Esophagus muscularis mucosa (tissue), 4 donors: ENCODE results near the gene JARID2. TPM values are rescaled to one million over a fixed set of nuclear protein-coding genes. Genes with fewer than 3 reads are reported as not detected.

Experiments used
- DNase-seq: peaks from one replicate; pipeline ENCODE4 v3.0.0-alpha.2; 2017; ENCODE audit errors: extremely low spot score
- H3K27ac ChIP-seq, 4 donors: fragments of 200-600 bp; sonication (generic); replicated peaks in 1 of 4; 1 replicate in 3 of 4; 2 replicates in 1 of 4; pipeline ENCODE4 v1.5.1; 2016 to 2019; ENCODE audit warnings: mild to moderate bottlenecking in 1 of 4
- H3K27me3 ChIP-seq, 4 donors: fragments of 200-600 bp; sonication (generic); one replicate each; pipeline versions ENCODE4 v1.5.1 to v1.6.0; 2016 to 2019
- H3K36me3 ChIP-seq, 4 donors: fragments of 200-600 bp; sonication (generic); one replicate each; pipeline ENCODE4 v1.5.1; 2016 to 2019
- H3K4me1 ChIP-seq, 4 donors: fragments of 200-600 bp; sonication (generic); one replicate each; pipeline ENCODE4 v1.5.1; 2016 to 2019
- H3K4me3 ChIP-seq, 4 donors: fragments of 200-600 bp; sonication (generic); 1 replicate in 2 of 4; 2 replicates in 2 of 4; pipeline ENCODE4 v1.5.1; 2016 to 2019; ENCODE audit warnings: mild to moderate bottlenecking in 4 of 4, moderate library complexity in 1 of 4
- H3K9me3 ChIP-seq, 4 donors: fragments of 200-600 bp; sonication (generic); 1 replicate in 3 of 4; 2 replicates in 1 of 4; pipeline ENCODE4 v1.5.1; 2016 to 2019
- EP300 ChIP-seq: sonication (generic); formaldehyde crosslinking; IDR thresholded peaks from one replicate; pipeline ENCODE4 v1.6.1; 2017; ENCODE audit warnings: antibody characterized with exemption
- POLR2A ChIP-seq: fragments of 450-650 bp; IDR thresholded peaks from one replicate; pipeline ENCODE4 v1.6.1; 2017; ENCODE audit warnings: antibody characterized with exemption, moderate library complexity, mild to moderate bottlenecking, low read depth
- POLR2AphosphoS5 ChIP-seq, 2 donors: sonication (generic); formaldehyde crosslinking; IDR thresholded peaks; one replicate each; pipeline ENCODE4 v1.6.1; 2017; ENCODE audit warnings: antibody characterized with exemption in 2 of 2
- WGBS: methylation state at CpG from one replicate; pipeline ENCODE4 v1.1.5; 2018; 5-methylcytosine and 5-hydroxymethylcytosine counted together
- intact Hi-C: fragments of 100-400 bp; cut with DNase I; formaldehyde crosslinking; loops from one replicate; pipeline ENCODE4 v1.15.1; 2023
- total RNA-seq, 4 donors: library from RNA; depleted of rRNA; stranded (reverse); fragments of >200 nt; gene quantifications; one replicate each; pipeline versions ENCODE4 v1.1.0 to v1.2.1, GENCODE V29; 2016
- TF ChIP-seq, protein P1 (sequence below), 3 experiments: fragments of 200-600 bp in 2 of 3; fragments of 450-650 bp in 1 of 3; sonication (generic) in 2 of 3; IDR thresholded peaks; one replicate each; pipeline ENCODE4 v1.5.1; 2017 to 2019; ENCODE audit warnings: antibody characterized with exemption in 3 of 3, mild to moderate bottlenecking in 2 of 3, moderate library complexity in 1 of 3

The JARID2 gene
- total RNA-seq, 4 donors from 2014 or later: 5.8 to 10.4 (median 8.1) TPM

DNA sequence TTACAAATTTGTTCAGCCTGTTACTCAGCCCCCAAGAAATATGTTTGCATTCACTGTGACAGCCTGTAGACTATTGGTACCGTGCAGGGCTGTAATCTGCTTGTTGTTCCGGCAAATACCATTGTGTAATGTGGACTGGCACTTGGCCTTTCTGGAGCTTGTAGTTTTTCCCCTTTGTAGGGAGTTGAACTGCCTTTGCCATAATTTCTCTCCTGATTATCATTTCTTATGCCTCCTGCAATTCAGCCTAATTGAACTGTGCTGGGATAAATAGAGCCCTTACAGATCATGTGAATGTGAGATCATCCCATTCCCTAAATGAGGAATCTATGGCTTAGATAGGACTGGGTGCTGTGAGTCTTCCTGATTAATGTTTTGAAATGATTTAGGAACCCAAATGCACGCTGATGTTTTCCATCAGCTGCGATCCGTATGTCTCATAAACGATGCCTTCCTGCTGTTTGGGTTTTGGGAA is 185.1 kb downstream of the JARID2 start:
- intact Hi-C loops: no loop called here
- 75% methylated on average over 6 of the region's 6 CpGs for WGBS
- TF ChIP-seq POLR2AphosphoS5 (IDR thresholded peaks at IDR 0.05) (no peak), EP300 (no peak), POLR2A (no peak)
- TF ChIP-seq, protein P1, sequence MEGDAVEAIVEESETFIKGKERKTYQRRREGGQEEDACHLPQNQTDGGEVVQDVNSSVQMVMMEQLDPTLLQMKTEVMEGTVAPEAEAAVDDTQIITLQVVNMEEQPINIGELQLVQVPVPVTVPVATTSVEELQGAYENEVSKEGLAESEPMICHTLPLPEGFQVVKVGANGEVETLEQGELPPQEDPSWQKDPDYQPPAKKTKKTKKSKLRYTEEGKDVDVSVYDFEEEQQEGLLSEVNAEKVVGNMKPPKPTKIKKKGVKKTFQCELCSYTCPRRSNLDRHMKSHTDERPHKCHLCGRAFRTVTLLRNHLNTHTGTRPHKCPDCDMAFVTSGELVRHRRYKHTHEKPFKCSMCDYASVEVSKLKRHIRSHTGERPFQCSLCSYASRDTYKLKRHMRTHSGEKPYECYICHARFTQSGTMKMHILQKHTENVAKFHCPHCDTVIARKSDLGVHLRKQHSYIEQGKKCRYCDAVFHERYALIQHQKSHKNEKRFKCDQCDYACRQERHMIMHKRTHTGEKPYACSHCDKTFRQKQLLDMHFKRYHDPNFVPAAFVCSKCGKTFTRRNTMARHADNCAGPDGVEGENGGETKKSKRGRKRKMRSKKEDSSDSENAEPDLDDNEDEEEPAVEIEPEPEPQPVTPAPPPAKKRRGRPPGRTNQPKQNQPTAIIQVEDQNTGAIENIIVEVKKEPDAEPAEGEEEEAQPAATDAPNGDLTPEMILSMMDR (IDR thresholded peaks at IDR 0.05): no peak
- Histone ChIP-seq H3K27ac (no peak overlapping the region), H3K4me3 (no peak overlapping the region), H3K9me3 (peaks cover 0 to 7% (median 0%) of the 10 kb centered on the region in 4 donors), H3K27me3 (no peaks in the 10 kb centered on the region), H3K36me3 (no peaks in the 10 kb centered on the region), H3K4me1 (peaks cover 60 to 65% (median 63%) of the 10 kb centered on the region in 4 donors)
- no peak for DNase-seq

DNA sequence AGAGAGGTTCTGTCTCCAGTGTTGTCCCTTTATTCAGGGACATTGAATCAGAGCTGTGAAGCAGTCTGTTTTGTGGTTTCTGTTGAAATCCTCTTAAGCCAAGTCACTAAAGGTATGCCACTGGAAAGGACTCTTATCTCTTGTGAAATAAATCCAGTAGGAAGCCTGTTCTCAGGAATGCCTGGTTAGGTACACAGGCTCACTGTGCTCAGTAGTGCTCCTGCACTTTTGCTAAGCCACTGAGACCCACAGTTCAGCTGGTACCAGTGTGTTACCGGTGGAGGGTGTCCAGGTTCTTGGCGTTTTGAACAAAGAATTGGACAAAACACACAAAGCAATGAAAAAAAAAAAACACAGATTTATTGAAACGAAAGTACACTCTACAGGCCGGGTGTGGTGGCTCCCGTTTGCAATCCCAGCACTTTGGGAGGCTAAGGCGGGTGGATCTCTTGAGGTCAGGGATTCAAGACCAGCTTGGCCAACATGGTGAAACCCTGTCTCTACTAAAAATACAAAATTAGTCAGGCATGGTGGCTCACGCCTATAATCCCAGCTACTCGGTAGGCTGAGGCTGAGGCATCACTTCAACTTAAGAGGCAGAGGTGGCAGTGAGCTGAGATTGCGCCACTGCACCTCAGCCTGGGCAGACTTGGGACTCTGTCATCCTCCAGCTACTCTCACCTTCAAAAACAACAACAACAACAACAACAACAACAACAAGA is 186.1 kb downstream of the JARID2 start:
- WGBS: 84% methylated on average over 9 of the region's 9 CpGs
- Histone ChIP-seq H3K4me1 (peaks cover 56 to 66% (median 61%) of the 10 kb centered on the region in 4 donors), H3K36me3 (no peaks in the 10 kb centered on the region), H3K9me3 (peaks cover 0 to 7% (median 0%) of the 10 kb centered on the region in 4 donors), H3K27me3 (no peaks in the 10 kb centered on the region), H3K27ac (no peak overlapping the region), H3K4me3 (no peak overlapping the region)
- intact Hi-C loops: no loop called here
- no peak for TF ChIP-seq POLR2A
- no peak for DNase-seq

DNA sequence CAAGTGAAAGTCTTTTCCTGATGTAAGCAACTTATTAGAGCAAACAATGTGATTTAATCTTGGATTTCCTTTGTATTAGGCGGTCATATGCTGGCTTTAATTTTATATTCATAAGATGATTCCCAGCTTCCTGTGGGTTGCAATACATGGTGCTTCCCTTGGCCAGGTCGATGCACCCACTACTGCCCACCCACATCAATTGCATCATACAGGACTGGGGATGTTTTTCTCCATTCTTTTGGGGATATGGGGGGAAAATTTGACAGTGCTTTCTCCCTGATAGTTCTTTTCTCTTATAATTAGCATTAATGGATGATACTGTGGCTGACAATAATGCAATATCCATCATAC is 187.6 kb downstream of the JARID2 start:
- H3K36me3 ChIP-seq: no peaks in the 10 kb centered on the region
- peaks cover 0 to 7% (median 0%) of the 10 kb centered on the region in 4 donors for H3K9me3 ChIP-seq
- TF ChIP-seq EP300 (no peak), POLR2AphosphoS5 (IDR thresholded peaks at IDR 0.05) (no peak)
- peaks cover 46 to 59% (median 49%) of the 10 kb centered on the region in 4 donors for H3K4me1 ChIP-seq
- no peak overlapping the region for H3K27ac ChIP-seq
- H3K27me3 ChIP-seq: no peaks in the 10 kb centered on the region
- DNase-seq: no peak
- intact Hi-C loops: no loop called here
- WGBS: 42% methylated on average over 2 of the region's 2 CpGs
- H3K4me3 ChIP-seq: no peak overlapping the region

DNA sequence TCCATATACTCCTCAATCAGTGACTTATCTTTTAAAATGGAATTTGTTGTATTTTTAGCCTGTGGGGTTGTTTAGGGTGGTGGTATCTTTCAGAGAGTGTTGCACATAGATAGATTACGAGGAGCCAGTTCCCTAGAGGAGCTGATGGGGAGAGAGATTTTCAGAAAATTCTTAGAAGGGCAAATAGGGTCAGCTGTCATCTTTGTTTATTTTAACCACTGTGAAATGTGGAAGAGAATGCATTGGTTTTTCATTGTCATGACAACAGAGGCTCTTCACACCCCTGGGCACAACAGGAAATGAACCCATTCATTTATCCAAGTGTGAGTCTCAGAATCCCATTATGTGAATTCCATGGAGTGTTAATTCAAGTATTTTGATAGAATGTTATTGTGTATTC is 188.4 kb downstream of the JARID2 start:
- WGBS: 65% methylated on average over 1 of the region's 1 CpG
- TF ChIP-seq, protein P1 (IDR thresholded peaks at IDR 0.05): no peak
- TF ChIP-seq EP300: no peak
- no peak for TF ChIP-seq POLR2A
- no peak for TF ChIP-seq POLR2AphosphoS5 (IDR thresholded peaks at IDR 0.05)
- Histone ChIP-seq H3K4me3 (no peak overlapping the region), H3K4me1 (peaks cover 48 to 64% (median 52%) of the 10 kb centered on the region in 4 donors), H3K36me3 (no peaks in the 10 kb centered on the region), H3K27me3 (no peaks in the 10 kb centered on the region), H3K27ac (no peak overlapping the region), H3K9me3 (peaks cover 0 to 7% (median 0%) of the 10 kb centered on the region in 4 donors)
- intact Hi-C loops: no loop called here
- no peak for DNase-seq

DNA sequence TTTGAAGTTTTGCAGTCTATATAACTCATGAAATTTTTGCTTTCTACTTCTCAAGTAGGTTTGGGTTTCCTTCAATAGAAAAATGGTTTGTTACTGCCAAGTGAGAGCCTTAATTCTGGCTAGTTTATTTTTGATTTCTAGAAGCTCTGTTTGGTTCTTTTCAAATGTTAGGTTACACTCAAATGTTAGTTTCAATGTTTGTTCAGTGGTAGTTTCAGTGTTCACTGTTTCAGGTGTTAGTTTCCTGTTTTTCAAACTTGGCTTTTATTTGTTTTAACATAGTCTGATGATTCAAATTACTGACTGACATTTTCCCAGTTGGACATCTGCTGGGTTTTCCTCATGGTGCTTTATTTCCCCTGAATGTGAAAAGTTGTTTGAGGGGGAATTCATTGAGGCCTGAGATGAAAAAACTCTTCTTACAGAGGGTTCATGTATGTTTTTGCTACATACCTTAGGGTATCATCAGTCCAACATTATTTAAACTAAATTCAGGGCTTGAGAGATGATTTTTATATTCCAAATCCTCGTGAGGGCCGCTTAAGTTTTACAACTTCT is 189.0 kb downstream of the JARID2 start:
- intact Hi-C loops: no loop called here
- TF ChIP-seq POLR2A: no peak
- no peak for TF ChIP-seq POLR2AphosphoS5 (IDR thresholded peaks at IDR 0.05)
- TF ChIP-seq, protein P1 (IDR thresholded peaks at IDR 0.05): no peak
- TF ChIP-seq EP300: no peak
- H3K27me3 ChIP-seq: no peaks in the 10 kb centered on the region
- H3K4me3 ChIP-seq: no peak overlapping the region
- peaks cover 48 to 66% (median 54%) of the 10 kb centered on the region in 4 donors for H3K4me1 ChIP-seq
- H3K27ac ChIP-seq: no peak overlapping the region
- 100% methylated on average over 2 of the region's 2 CpGs for WGBS
- peaks cover 0 to 7% (median 0%) of the 10 kb centered on the region in 4 donors for H3K9me3 ChIP-seq
- no peak for DNase-seq
- no peaks in the 10 kb centered on the region for H3K36me3 ChIP-seq
